Thyroid gland (tissue), 4 donors: Measurements from ENCODE around the gene TBCEL. TPM values are rescaled to one million over a fixed set of nuclear protein-coding genes. Genes with fewer than 3 reads are reported as not detected.

Experiments used
- DNase-seq, 2 donors: peaks; one replicate each; pipeline ENCODE4 v3.0.0-alpha.2; 2019
- H3K27ac ChIP-seq, 3 donors: fragments of 200-600 bp; sonication (generic); 1 replicate in 2 of 3; 2 replicates in 1 of 3; pipeline ENCODE4 v1.5.1; 2016 to 2019; ENCODE audit warnings: mild to moderate bottlenecking in 1 of 3, moderate library complexity in 1 of 3
- H3K27me3 ChIP-seq: fragments of 200-600 bp; sonication (generic); one replicate; pipeline ENCODE4 v1.5.1; 2019
- H3K36me3 ChIP-seq, 2 donors: fragments of 200-600 bp; sonication (generic); one replicate each; pipeline ENCODE4 v1.5.1; 2016 to 2019
- H3K4me1 ChIP-seq, 2 donors: fragments of 200-600 bp; sonication (generic); one replicate each; pipeline ENCODE4 v1.5.1; 2017 to 2019
- H3K4me3 ChIP-seq, 3 donors: fragments of 200-600 bp; sonication (generic); replicated peaks in 1 of 3; 1 replicate in 2 of 3; 2 replicates in 1 of 3; pipeline ENCODE4 v1.5.1; 2016; ENCODE audit warnings: mild to moderate bottlenecking in 1 of 3
- H3K9me3 ChIP-seq: fragments of 200-600 bp; sonication (generic); one replicate; pipeline ENCODE4 v1.5.1; 2017
- POLR2A ChIP-seq, 2 donors: fragments of 450-650 bp; IDR thresholded peaks; one replicate each; pipeline ENCODE4 v1.6.1; 2017; ENCODE audit warnings: antibody characterized with exemption in 2 of 2, mild to moderate bottlenecking in 2 of 2, moderate library complexity in 1 of 2
- WGBS, 2 donors: methylation state at CpG; one replicate each; pipeline ENCODE4 v1.1.5; 2017; 5-methylcytosine and 5-hydroxymethylcytosine counted together
- intact Hi-C: fragments of 100-400 bp; cut with DNase I; formaldehyde crosslinking; loops from one replicate; pipeline ENCODE4 v1.15.1; 2023
- total RNA-seq, 4 donors: library from RNA; depleted of rRNA; stranded (reverse); fragments of >200 nt; gene quantifications; one replicate each; pipeline ENCODE4 v1.2.3, GENCODE V29; 2016
- TF ChIP-seq, protein P1 (sequence below), 6 experiments: fragments of 200-600 bp in 3 of 6; fragments of 450-650 bp in 3 of 6; sonication (generic) in 3 of 6; IDR thresholded peaks; one replicate each; pipeline ENCODE4 v1.5.1; 2016 to 2019; ENCODE audit warnings: antibody characterized with exemption in 6 of 6, mild to moderate bottlenecking in 2 of 6, inconsistent platforms in 1 of 6, moderate library complexity in 1 of 6

The TBCEL gene
- total RNA-seq, 4 donors from 2014 or later, result 32.3 to 89.4 (median 43.9) TPM

DNA sequence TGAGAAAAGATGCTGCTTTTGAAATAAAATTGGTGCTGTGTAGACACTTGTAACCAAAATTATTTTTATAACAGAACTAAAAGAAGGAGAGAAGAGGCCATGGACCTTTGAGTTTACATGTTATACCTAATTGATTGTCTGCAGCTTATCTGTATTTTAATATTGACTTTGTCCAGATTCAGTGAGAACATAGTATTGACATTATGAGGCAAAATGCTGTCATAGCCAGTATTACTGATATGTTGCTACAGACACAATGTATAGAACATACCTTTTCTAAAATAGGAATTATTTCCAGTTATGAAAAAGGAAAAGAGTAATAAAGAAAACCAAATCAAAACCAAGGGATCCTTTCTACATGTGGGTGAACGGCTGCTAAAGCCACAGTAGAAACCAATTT, 65.7 kb downstream of the TBCEL start:
- intact Hi-C loops, result no loop called here
- Histone ChIP-seq H3K4me1 (no peaks in the 10 kb centered on the region), H3K27me3 (no peaks in the 10 kb centered on the region), H3K9me3 (no peaks in the 10 kb centered on the region), H3K4me3 (no peak overlapping the region), H3K36me3 (peaks cover 10 to 16% of the 10 kb centered on the region in 2 donors), H3K27ac (no peak overlapping the region)
- TF ChIP-seq, protein P1, sequence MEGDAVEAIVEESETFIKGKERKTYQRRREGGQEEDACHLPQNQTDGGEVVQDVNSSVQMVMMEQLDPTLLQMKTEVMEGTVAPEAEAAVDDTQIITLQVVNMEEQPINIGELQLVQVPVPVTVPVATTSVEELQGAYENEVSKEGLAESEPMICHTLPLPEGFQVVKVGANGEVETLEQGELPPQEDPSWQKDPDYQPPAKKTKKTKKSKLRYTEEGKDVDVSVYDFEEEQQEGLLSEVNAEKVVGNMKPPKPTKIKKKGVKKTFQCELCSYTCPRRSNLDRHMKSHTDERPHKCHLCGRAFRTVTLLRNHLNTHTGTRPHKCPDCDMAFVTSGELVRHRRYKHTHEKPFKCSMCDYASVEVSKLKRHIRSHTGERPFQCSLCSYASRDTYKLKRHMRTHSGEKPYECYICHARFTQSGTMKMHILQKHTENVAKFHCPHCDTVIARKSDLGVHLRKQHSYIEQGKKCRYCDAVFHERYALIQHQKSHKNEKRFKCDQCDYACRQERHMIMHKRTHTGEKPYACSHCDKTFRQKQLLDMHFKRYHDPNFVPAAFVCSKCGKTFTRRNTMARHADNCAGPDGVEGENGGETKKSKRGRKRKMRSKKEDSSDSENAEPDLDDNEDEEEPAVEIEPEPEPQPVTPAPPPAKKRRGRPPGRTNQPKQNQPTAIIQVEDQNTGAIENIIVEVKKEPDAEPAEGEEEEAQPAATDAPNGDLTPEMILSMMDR (IDR thresholded peaks at IDR 0.05), result no peak
- no peak for TF ChIP-seq POLR2A (IDR thresholded peaks at IDR 0.05)
- DNase-seq, result no peak
- WGBS, 2 donors, result 97 to 98% methylated on average over 1 of the region's 1 CpG

DNA sequence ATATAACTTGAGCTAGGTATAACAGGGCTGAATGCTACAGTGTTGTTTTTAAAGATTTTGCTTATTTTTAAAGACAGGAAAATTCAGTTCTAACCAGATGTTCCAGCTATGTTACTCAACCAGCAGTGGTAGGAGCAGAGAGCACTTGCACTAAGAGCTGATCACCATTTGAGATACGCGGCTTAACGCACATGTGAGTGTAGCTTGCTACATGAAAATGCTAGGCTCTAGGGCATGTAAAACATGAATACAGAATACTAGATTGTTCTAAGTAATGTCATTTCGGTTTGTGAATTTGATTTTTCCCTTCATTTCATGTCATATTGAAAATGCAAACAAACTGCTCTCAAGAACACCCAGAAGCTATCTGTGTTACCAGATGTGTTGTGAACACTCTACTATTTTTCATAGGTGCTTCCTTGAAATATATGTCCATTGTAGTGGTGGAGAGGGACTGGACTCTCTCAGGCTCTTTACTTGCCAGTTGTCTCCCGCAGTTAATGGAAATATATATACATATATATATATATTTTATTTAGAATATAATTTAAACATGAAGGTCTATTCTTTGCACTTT, 66.3 kb downstream of the TBCEL start:
- peaks cover 10 to 16% of the 10 kb centered on the region in 2 donors for H3K36me3 ChIP-seq
- TF ChIP-seq, protein P1 (IDR thresholded peaks at IDR 0.05), result no peak
- TF ChIP-seq POLR2A (IDR thresholded peaks at IDR 0.05), result no peak
- H3K4me3 ChIP-seq, result no peak overlapping the region
- no peak overlapping the region for H3K27ac ChIP-seq
- no peak for DNase-seq
- H3K9me3 ChIP-seq, result no peaks in the 10 kb centered on the region
- WGBS, 2 donors, result 95 to 96% methylated on average over 5 of the region's 5 CpGs
- H3K4me1 ChIP-seq, result no peaks in the 10 kb centered on the region
- H3K27me3 ChIP-seq, result no peaks in the 10 kb centered on the region
- intact Hi-C loops, result no loop called here

DNA sequence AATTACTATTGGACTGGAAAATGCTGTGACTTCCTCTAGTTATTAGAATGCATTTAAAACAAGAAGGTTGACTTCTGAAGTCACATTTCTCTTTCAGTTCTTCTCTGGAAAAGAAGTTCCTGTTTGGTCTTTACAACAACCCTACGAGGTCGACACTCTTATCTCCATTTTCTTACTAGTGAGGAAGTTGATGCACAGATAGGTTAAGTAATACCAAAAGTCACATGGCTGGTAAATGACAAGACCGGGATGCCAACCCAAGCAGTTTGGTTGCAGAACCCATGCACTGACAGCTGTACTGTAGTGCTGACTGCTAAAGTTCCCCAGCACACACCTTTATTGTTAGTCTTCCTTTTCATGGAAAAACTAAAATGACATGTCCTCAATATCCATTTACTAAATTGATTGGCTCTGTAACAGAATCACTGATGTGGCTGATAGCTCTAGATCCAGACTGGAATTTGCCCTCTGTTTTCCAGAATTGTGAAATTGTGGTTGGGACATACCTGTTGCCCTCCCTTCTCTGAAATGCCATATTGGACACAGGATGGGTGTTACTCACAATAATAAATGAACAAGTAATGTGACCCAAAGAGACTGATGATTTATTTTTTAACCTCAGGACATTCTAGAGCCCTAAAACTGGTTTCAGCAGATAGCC, 67.7 kb downstream of the TBCEL start:
- no peak overlapping the region for H3K27ac ChIP-seq
- no peak overlapping the region for H3K4me3 ChIP-seq
- H3K27me3 ChIP-seq, result no peaks in the 10 kb centered on the region
- H3K9me3 ChIP-seq, result no peaks in the 10 kb centered on the region
- intact Hi-C loops, result no loop called here
- no peak for DNase-seq
- WGBS, 2 donors, result 88 to 93% methylated on average over 3 of the region's 3 CpGs
- no peaks in the 10 kb centered on the region for H3K4me1 ChIP-seq
- TF ChIP-seq POLR2A (IDR thresholded peaks at IDR 0.05), result no peak
- TF ChIP-seq, protein P1 (IDR thresholded peaks at IDR 0.05), result no peak
- H3K36me3 ChIP-seq, result peaks cover 10 to 16% of the 10 kb centered on the region in 2 donors

DNA sequence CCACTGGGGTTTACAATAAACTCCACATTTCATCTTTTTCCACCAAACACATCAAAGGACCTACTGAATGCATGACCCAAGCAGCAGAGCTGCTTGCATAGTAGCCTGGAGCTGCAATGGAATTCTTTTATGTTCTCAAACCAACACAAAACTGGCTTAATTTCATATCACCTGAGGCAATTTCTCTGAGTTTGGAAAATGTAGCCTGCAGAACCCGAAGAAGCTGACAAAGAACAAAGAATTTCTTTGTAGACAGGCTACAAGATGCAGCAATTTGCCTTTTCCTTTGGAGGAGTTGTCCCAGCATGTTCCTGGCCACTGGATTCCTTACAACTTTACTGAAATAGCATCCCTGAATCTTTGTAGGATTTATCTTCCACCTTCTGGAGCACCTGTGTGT, 71.7 kb downstream of the TBCEL start:
- H3K4me3 ChIP-seq, result no peak overlapping the region
- no peaks in the 10 kb centered on the region for H3K27me3 ChIP-seq
- 67 to 91% methylated on average over 1 of the region's 1 CpG for WGBS, 2 donors
- intact Hi-C loops, result no loop called here
- no peak overlapping the region for H3K27ac ChIP-seq
- H3K36me3 ChIP-seq, result no peaks in the 10 kb centered on the region
- DNase-seq, result no peak
- H3K9me3 ChIP-seq, result no peaks in the 10 kb centered on the region
- H3K4me1 ChIP-seq, result no peaks in the 10 kb centered on the region
- no peak for TF ChIP-seq POLR2A (IDR thresholded peaks at IDR 0.05)
- TF ChIP-seq, protein P1 (IDR thresholded peaks at IDR 0.05), result no peak

DNA sequence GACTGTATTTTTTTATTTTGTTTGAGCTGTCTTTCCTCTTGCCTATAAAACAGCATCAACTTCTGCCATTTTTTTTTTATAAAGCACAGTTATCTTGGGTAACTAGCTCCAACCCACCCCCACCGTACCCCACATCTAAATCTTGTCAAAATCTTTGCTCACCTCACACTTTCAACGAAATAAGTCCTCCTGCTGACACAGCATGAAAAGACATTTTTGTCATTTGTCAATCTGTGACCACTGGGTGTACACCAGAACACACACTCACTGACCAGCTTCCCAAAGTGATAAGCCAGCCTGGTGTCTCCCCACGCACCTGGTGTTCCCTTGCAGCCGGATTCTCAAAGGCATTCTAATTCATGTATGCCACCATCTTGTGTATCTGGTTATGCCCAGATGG, 75.5 kb downstream of the TBCEL start:
- H3K27me3 ChIP-seq, result no peaks in the 10 kb centered on the region
- no peak for TF ChIP-seq POLR2A (IDR thresholded peaks at IDR 0.05)
- TF ChIP-seq, protein P1 (IDR thresholded peaks at IDR 0.05), result no peak
- 94 to 97% methylated on average over 4 of the region's 4 CpGs for WGBS, 2 donors
- H3K4me1 ChIP-seq, result no peaks in the 10 kb centered on the region
- H3K36me3 ChIP-seq, result no peaks in the 10 kb centered on the region
- H3K27ac ChIP-seq, result no peak overlapping the region
- no peak for DNase-seq
- H3K4me3 ChIP-seq, result no peak overlapping the region
- intact Hi-C loops, result no loop called here
- no peaks in the 10 kb centered on the region for H3K9me3 ChIP-seq
